Cardiac fibroblast (primary cell): Measurements from ENCODE around the gene DOP1B.

ENCODE experiments used
- DNase-seq, 2 donors: peaks; one replicate each; pipeline versions ENCODE4 v3.0.0 to v3.0.0-alpha.2; 2010; ENCODE audit warnings: low read depth in 2 of 2
- H3K4me3 ChIP-seq, 2 donors: replicated peaks in 1 of 2; 1 replicate in 1 of 2; 2 replicates in 1 of 2; pipeline ENCODE4 v1.5.1; 2011; ENCODE audit warnings: low read depth in 2 of 2, low read length in 2 of 2, mild to moderate bottlenecking in 2 of 2, moderate library complexity in 1 of 2
- TF ChIP-seq, protein P1 (sequence below): IDR thresholded peaks from one replicate; pipeline ENCODE4 v1.5.1; 2011; ENCODE audit warnings: low read depth, mild to moderate bottlenecking, low read length, inconsistent platforms

The DOP1B gene

DNA sequence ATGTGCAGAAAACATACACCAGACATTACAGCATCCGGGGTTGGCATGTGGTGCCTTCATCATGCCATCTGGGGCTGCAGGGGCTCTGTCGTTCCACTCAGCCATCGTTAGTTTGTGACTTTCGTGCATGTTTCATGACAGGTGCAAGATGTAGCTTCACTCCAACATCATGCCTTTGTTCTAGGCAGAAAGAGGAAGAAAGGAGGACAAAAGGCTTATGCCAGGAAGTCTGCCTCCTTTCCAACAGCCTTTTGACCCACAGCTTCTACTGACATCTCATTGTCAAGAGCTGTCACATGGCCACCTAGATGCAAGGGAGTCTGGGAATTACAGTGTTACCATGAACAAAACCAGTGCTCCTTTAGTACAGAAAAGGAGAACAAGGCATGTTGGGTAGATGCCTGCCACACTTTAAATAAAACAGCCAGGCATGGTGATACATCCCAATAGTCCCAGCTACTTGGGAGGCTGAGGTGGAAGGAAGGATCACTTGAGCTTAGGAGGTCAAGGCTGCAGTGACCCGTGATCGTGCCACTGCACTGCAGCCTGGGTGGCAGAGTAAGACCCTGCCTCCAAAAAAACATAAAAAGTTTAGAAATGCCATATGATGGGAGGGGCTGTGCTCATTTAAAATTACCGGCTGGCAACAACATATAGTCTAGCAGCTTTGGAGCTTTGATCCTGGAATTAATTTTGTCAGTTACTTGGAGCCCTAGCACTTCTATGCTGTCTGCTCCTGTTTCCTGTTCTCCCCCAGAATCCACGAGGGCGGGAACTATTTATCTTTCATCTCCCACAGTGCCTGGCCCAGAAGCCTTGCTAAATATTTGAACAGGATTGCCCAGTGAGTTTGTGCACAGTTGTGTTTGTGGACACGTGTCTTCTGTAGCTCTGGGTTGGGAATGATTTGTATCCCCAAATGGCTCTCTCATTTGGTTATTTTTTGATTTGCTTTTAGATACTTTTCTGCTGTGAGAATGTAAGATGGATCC, 7.4 kb downstream of the DOP1B start:
- TF ChIP-seq, protein P1, sequence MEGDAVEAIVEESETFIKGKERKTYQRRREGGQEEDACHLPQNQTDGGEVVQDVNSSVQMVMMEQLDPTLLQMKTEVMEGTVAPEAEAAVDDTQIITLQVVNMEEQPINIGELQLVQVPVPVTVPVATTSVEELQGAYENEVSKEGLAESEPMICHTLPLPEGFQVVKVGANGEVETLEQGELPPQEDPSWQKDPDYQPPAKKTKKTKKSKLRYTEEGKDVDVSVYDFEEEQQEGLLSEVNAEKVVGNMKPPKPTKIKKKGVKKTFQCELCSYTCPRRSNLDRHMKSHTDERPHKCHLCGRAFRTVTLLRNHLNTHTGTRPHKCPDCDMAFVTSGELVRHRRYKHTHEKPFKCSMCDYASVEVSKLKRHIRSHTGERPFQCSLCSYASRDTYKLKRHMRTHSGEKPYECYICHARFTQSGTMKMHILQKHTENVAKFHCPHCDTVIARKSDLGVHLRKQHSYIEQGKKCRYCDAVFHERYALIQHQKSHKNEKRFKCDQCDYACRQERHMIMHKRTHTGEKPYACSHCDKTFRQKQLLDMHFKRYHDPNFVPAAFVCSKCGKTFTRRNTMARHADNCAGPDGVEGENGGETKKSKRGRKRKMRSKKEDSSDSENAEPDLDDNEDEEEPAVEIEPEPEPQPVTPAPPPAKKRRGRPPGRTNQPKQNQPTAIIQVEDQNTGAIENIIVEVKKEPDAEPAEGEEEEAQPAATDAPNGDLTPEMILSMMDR = no peak
- H3K4me3 ChIP-seq = no peak overlapping the region
- no peak for DNase-seq

DNA sequence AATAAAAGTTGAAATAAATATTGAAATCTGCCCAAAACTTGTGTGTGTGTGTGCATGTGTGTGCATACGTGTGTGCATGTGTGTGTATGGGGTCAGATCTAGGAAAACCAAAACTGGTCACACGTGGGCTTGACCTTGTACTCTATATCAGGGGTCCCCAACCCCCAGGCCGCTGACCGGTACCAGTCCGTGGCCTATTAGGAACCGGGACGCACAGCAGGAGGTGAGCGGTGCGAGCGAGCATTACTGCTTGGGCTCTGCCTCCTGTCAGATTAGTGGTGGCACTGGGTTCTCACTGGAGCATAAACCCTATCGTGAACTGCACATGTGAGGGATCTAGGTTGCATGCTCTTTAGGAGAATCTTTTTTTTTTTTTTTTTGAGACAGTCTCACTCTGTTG, 8.7 kb downstream of the DOP1B start:
- TF ChIP-seq, protein P1 = no peak
- H3K4me3 ChIP-seq = no peak overlapping the region
- no peak for DNase-seq

DNA sequence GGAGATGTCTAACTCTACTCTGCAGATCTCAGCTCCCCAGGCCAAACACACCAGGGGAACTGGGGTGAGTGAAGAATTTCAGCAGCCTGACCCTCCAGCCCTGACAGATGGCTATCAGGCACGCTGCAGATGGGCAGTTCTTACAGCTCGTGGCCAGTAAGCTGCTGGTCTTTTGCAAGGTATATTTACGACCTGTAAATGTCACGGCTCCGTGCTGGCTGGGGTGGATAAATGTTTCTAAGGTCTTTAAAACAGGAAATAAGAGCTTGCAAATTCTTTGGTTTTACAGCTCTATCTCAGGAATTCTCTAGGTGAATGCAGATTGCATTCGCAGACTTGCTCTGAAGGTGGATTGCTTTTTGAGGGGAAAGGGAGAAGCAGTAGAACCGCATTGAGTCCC, 10.1 kb downstream of the DOP1B start:
- DNase-seq = no peak
- TF ChIP-seq, protein P1 = no peak
- no peak overlapping the region for H3K4me3 ChIP-seq

DNA sequence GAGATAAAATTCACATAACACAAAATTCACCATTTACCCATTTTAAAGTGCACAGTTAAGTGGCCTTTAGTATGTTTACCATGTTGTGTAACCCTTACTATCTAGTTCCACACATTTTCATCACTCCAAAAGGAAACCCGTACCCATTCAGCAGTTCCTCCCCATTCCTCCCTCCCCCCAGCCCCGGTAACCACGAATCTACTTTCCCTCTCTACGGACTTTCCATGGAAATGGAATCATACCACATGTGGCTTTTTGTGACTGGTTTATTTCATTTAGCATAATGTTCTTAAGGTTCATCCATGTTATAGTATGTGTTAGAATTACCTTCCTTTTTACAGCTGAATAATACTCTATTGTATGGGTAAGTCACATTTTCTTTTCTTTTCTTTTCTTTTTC, 10.9 kb downstream of the DOP1B start:
- no peak overlapping the region for H3K4me3 ChIP-seq
- no peak for DNase-seq
- TF ChIP-seq, protein P1 = no peak

DNA sequence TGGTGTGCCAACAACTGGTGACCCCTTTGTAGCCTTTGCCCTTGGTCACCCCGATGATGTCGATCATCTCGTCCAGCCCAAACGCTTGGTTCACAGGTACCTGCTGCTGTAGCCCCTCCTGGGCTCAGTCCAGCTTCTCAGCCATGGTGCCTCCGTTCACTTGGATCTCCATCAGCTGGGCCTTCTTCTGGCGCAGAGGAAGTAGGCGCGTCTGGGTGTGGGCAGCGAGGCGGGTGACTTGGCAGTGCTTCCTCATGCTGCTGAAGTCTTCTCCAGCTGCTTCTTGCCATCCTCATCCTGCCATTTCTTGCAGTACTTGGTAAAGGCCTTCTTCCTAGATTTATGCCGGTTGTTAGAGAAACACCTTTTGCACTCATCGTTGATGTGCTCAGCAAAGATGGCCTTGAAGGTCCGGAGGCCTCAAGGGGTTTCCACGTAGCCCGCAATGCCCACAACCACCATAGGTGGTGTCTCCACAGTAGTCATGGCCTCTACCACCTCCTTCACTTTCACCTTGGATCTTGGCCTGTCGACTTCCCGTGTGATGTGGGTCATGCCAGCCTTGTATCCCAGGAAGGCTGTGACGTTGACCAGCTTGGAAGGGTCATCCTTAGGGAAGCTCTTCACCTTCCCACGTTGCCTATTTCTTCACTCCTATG, 13.0 kb downstream of the DOP1B start:
- H3K4me3 ChIP-seq = no peak overlapping the region
- DNase-seq = no peak
- TF ChIP-seq, protein P1 = no peak

DNA sequence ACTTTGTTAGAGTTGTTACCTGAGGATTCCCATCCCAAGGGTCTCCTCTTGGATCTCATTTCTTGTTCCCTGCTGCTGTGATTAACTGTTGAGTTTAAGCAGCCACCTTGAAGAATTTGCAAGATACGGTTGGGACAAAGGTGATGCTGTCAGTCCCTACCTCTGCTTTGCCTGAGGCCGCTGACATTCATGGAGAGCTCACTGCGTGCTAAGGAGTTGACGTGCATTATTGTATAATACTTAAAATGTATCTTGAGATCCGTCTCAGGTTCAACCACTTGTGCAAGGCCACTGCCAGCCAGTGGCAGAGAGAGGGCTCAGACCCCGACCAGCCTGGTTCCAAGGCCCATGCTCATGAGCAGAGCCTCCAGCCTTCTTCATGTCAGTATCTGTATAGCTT, 14.2 kb downstream of the DOP1B start:
- H3K4me3 ChIP-seq = no peak overlapping the region
- no peak for DNase-seq
- TF ChIP-seq, protein P1 = no peak
